ENCODE results near the gene MINDY2. TPM values are rescaled to one million over a fixed set of nuclear protein-coding genes. Genes with fewer than 3 reads are reported as not detected.

MINDY2 gene
- total RNA-seq, 2 experiments from 2014 or later: 7.5 to 7.7 TPM

- H3K36me3 ChIP-seq (ENCODE audit: insufficient read depth, low read length): no peaks in the 10 kb centered on the region
- Mint-ChIP-seq H3K27ac (no peak overlapping the region), H3K27me3 (no peaks in the 10 kb centered on the region), H3K36me3 (ENCODE audit: low read depth) (no peaks in the 10 kb centered on the region), H3K4me3 (no peak overlapping the region), H3K9me3 (no peaks in the 10 kb centered on the region), H3K4me1 (ENCODE audit: low read depth) (no peaks in the 10 kb centered on the region)
- H3K27me3 ChIP-seq (ENCODE audit: control insufficient read depth in 1 of 2, insufficient read depth in 2 of 2, low read length in 2 of 2): no peaks in the 10 kb centered on the region
- ChIA-PET POLR2A (interaction anchor here (0.6 kb wide), 1 partner anchor 9 kb away, joined by 3 read pairs; no protein-coding TSS in a partner anchor), CTCF (no interaction called here)
- no peaks in the 10 kb centered on the region for H3K9me3 ChIP-seq (ENCODE audit: control insufficient read depth in 1 of 2, insufficient read depth in 1 of 2, low read length in 2 of 2)
- intact Hi-C loops (cut with DNase I, micrococcal nuclease): no loop called here
- no peak for TF ChIP-seq CTCF (IDR thresholded peaks at IDR 0.05)
- no peak for ATAC-seq (ENCODE audit: poor library complexity)
- no peaks in the 10 kb centered on the region for H3K4me1 ChIP-seq (ENCODE audit: insufficient read depth, low read length)
- H3K27ac ChIP-seq (ENCODE audit: low read depth in 1 of 2, low read length in 2 of 2): no peak overlapping the region
- no peak overlapping the region for H3K4me3 ChIP-seq (ENCODE audit: low read length)
- no peak for DNase-seq
Observed at GRCh38 chr15:58870451-58870850, 99.3 kb downstream of the MINDY2 start.

DNA sequence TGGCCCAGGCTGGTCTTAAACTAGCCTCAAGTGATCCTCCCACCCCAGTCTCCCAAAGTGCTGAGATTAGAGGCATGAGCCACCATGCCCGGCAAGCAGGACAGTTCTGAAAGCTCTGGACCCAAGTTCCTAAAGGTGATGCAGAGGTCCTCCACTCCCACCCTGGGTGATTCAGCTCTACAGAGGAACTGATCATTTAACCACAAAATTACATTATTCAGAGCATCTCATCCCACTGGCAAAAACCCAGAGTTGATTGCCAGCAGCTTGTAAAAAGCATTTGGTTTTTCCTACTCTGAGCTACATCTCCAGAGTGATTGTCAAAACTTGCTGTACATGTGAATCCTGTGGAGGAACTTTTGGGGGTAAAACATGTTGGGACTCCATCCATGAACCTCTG, 102.2 kb downstream of the MINDY2 start:
- Mint-ChIP-seq H3K27me3 (no peaks in the 10 kb centered on the region), H3K4me3 (no peak overlapping the region), H3K4me1 (ENCODE audit: low read depth) (no peaks in the 10 kb centered on the region), H3K27ac (no peak overlapping the region), H3K36me3 (ENCODE audit: low read depth) (peaks cover 19% of the 10 kb centered on the region), H3K9me3 (no peaks in the 10 kb centered on the region)
- intact Hi-C loops (cut with DNase I, micrococcal nuclease): no loop called here
- H3K9me3 ChIP-seq (ENCODE audit: control insufficient read depth in 1 of 2, insufficient read depth in 1 of 2, low read length in 2 of 2): no peaks in the 10 kb centered on the region
- DNase-seq (no peak), ATAC-seq (ENCODE audit: poor library complexity) (no peak)
- H3K4me1 ChIP-seq (ENCODE audit: insufficient read depth, low read length): no peaks in the 10 kb centered on the region
- CTCF ChIA-PET: interaction anchor here (1.1 kb wide), 1 partner anchor 54 kb away, joined by 3 read pairs; no protein-coding TSS in a partner anchor
- H3K4me3 ChIP-seq (ENCODE audit: low read length): no peak overlapping the region
- no peak overlapping the region for H3K27ac ChIP-seq (ENCODE audit: low read depth in 1 of 2, low read length in 2 of 2)
- no peaks in the 10 kb centered on the region for H3K27me3 ChIP-seq (ENCODE audit: control insufficient read depth in 1 of 2, insufficient read depth in 2 of 2, low read length in 2 of 2)
- H3K36me3 ChIP-seq (ENCODE audit: insufficient read depth, low read length): peaks cover 1% of the 10 kb centered on the region
- POLR2A ChIA-PET: no interaction called here
- TF ChIP-seq CTCF (IDR thresholded peaks at IDR 0.05): no peak

DNA sequence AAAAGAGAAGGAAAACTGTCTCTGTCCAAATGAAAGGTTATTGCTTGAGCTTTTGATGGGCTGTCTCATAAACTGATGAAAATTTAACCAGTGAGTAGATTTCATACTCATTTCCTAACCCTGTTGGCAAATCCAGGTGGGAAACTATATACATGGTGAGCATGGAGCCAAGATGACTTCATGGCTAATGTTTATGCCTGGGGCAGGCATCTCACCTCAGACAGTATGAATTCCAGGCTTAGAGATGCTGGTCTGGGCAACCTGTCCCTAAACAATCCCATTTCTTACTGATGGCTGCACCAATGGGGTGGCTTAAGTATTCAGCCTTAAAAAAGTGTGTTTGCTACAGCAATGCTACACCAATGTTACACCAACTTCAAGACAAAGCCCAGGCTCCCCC, 104.2 kb downstream of the MINDY2 start:
- ATAC-seq (ENCODE audit: poor library complexity): no peak
- Histone ChIP-seq H3K27me3 (ENCODE audit: control insufficient read depth in 1 of 2, insufficient read depth in 2 of 2, low read length in 2 of 2) (no peaks in the 10 kb centered on the region), H3K27ac (ENCODE audit: low read depth in 1 of 2, low read length in 2 of 2) (no peak overlapping the region), H3K4me3 (ENCODE audit: low read length) (no peak overlapping the region), H3K4me1 (ENCODE audit: insufficient read depth, low read length) (no peaks in the 10 kb centered on the region), H3K36me3 (ENCODE audit: insufficient read depth, low read length) (peaks cover 22% of the 10 kb centered on the region), H3K9me3 (ENCODE audit: control insufficient read depth in 1 of 2, insufficient read depth in 1 of 2, low read length in 2 of 2) (no peaks in the 10 kb centered on the region)
- Mint-ChIP-seq H3K4me1 (ENCODE audit: low read depth) (no peaks in the 10 kb centered on the region), H3K9me3 (no peaks in the 10 kb centered on the region), H3K36me3 (ENCODE audit: low read depth) (peaks cover 40% of the 10 kb centered on the region), H3K27ac (no peak overlapping the region), H3K4me3 (no peak overlapping the region), H3K27me3 (no peaks in the 10 kb centered on the region)
- ChIA-PET CTCF (no interaction called here), POLR2A (no interaction called here)
- intact Hi-C loops (cut with DNase I, micrococcal nuclease): no loop called here
- TF ChIP-seq CTCF (IDR thresholded peaks at IDR 0.05): no peak
- DNase-seq: no peak

Data from CD4-positive, alpha-beta T cell (primary cell).